Fibroblast of mammary gland (primary cell): ENCODE data around the gene FXYD1.

Experiments
- DNase-seq: peaks from one replicate; pipeline ENCODE4 v3.0.0-alpha.2; 2010; ENCODE audit warnings: low read depth
- H3K4me3 ChIP-seq: 2 replicates; pipeline ENCODE4 v1.5.1; 2011; ENCODE audit warnings: low read depth, mild to moderate bottlenecking, low read length, moderate library complexity; ENCODE audit not compliant: control insufficient read depth
- CTCF ChIP-seq: conservative IDR thresholded peaks from 2 replicates; pipeline ENCODE4 v1.5.1; 2011; ENCODE audit warnings: low read depth, low read length, inconsistent platforms; ENCODE audit not compliant: control insufficient read depth, insufficient read depth

The FXYD1 gene

DNA sequence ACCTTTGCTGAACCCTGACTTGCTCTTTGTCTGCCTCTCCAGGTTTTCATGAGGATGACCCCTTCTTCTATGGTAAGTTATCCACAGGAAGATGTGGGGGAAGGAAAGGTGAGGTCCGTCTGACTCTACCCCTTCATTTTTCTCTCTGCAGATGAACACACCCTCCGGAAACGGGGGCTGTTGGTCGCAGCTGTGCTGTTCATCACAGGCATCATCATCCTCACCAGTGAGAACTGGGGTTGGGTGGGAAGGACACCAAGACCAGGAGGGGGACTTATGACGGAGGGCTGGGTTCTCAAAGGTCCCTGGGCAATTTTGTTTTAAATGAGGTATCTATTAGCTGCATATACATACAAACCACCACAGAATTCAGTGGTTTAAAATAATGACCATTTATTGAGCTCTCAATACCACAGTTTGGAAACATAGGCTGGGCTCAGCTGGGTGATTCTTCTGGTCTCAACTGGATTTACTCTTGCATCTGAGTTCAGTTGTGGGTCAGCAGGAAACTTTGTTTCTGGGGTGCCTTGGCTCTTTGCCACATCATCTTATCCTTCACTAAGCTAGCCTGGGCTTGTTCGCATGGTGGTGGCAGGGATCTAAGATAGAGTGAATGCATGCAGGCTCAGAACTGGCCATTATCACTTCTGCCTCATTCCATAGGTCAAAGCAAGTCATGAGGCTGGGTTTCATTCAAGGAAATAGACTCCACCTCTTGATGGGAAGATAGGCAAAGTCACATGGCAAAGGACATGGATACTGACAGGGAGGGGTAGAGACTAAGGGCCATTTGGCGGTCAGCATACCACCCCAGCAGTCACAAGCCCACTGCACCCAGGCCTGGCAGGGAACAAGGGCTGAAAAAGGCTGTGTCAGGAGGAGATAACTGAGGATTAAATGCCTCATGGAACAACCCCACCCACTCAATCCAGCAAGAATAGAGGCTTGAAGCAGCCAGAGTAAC is 27.8 kb downstream of the FXYD1 start:
- no peak overlapping the region for H3K4me3 ChIP-seq
- DNase-seq, result no peak
- TF ChIP-seq CTCF, result no peak

DNA sequence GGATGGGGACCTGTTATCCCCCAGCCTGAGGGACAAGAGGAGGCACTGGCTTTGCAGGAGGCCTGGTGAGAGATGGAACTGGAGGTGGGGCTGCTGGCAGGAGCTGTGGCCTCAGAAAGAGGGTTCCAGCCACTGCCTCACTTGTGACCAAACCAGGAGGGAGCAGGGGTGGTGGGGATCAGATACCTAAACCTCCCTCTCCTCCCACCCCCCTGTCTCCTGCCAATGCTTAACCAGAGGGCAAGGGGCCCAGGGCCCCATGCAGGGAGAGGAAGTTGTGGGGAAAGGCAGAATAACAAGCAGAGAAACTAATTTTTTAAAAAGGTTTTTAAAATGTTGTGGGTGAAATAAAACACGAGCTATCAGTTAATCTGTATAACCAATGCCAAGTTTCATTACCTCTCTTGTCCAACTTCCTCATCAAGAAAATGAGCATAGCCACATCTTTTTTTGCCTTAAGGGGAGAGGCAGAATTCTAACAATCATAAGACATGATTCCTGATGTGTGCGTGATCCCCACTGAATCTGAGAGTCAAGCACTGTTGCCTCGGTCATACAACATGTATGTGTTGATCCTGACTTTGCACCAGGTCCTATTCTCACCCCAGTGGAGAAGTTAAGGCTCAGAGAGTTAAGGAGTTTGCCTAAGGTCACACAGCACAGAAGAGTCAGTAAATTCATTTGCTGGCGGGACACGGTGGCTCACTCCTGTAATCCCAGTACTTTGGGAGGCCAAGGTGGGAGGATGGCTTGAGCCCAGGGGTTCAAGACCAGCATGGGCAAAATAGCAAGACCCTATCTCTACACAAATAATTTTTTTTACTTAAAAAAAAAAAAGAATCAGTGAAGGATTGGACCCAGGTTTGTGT is 28.9 kb downstream of the FXYD1 start:
- DNase-seq, result no peak
- H3K4me3 ChIP-seq, result no peak overlapping the region
- TF ChIP-seq CTCF, result no peak

- no peak overlapping the region for H3K4me3 ChIP-seq
- peak; percentile 23 for DNase-seq
- TF ChIP-seq CTCF, result peak; percentile 9
These were observed 29.6 kb downstream of the FXYD1 start for GRCh38 chr19:35168196-35168595.

- no peak for DNase-seq
- no peak for TF ChIP-seq CTCF
- no peak overlapping the region for H3K4me3 ChIP-seq
These were observed 30.8 kb downstream of the FXYD1 start for GRCh38 chr19:35169221-35169995.

DNA sequence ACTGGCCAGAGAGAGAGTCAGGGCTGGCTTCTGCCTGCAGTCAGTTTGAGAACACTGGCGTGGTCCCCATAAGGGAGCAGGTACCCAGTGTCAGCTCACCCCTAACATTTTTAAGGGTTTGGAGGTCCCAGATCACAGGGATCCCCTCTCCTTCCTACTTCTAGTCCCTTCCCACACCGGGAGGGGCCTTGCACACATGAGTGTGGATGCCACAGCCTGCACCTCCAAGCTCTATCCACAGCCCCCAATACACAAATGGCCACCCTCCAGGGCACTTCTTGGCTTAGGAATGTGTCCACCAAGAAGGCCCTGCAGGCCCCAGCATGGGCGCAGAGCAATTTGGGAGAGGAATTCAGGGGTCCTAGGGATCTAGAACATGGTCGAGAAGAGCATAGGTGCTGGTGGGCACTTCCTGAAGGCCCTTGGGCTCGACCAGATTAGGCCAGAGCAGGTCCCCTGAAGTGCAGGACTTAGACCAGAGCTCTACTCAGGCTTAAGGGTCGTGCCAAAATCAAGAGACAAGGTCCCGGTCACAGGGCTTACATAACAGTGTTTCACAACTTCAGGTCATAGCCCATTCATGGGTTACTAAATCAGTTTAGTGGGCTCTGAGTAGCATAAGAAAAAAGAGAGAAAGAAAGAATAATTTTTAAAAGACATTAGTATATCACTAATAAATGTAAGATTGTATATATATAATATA is 31.9 kb downstream of the FXYD1 start:
- H3K4me3 ChIP-seq, result no peak overlapping the region
- no peak for TF ChIP-seq CTCF
- peak; percentile 18 for DNase-seq
